GM18498 (cell line): ENCODE data around the gene SGCE.
"Not testable (repeated sequence)": the region's sequence is repeated elsewhere in the genome, so short reads cannot be mapped to it uniquely, and the experiment has no call there.

Experiments used
- ATAC-seq: cut with Tn5 transposase; IDR thresholded peaks from one replicate; pipeline ENCODE4 v1.9.1; 2021; ENCODE audit warnings: mild to moderate bottlenecking, moderate library complexity; ENCODE audit not compliant: unreplicated experiment

SGCE gene

GRCh38 chr7:94655848-94656657 lies at the start of gene SGCE:
SGCE (minus strand) TSS chr7:94656133; CDS start chr7:94656098, 35 bp downstream.
- peak; percentile 15 for ATAC-seq

GRCh38 chr7:94705155-94706021 lies 49.5 kb upstream of the SGCE start:
- ATAC-seq: not testable (repeated sequence)

GRCh38 chr7:94701555-94701973 lies 45.6 kb upstream of the SGCE start:
- ATAC-seq: no peak

- no peak for ATAC-seq
Measured at GRCh38 chr7:94700926-94701554, 45.1 kb upstream of the SGCE start.

- ATAC-seq: no peak
Measured at GRCh38 chr7:94698275-94698674, 42.3 kb upstream of the SGCE start.

- no peak for ATAC-seq
Measured at GRCh38 chr7:94697035-94697974, 41.4 kb upstream of the SGCE start.

GRCh38 chr7:94687810-94688209 lies 31.9 kb upstream of the SGCE start:
- no peak for ATAC-seq

- no peak for ATAC-seq
Measured at GRCh38 chr7:94687076-94687475, 31.1 kb upstream of the SGCE start.

GRCh38 chr7:94683066-94683465 lies 27.1 kb upstream of the SGCE start:
- ATAC-seq: no peak

GRCh38 chr7:94679358-94679757 lies 23.4 kb upstream of the SGCE start:
- ATAC-seq: no peak

GRCh38 chr7:94676431-94676830 lies 20.5 kb upstream of the SGCE start:
- no peak for ATAC-seq

GRCh38 chr7:94675356-94675755 lies 19.4 kb upstream of the SGCE start:
- no peak for ATAC-seq

GRCh38 chr7:94671444-94672235 lies 15.7 kb upstream of the SGCE start:
- no peak for ATAC-seq

- ATAC-seq: no peak
Measured at GRCh38 chr7:94669773-94670495, 14.0 kb upstream of the SGCE start.

- ATAC-seq: no peak
Measured at GRCh38 chr7:94666879-94667587, 11.1 kb upstream of the SGCE start.

- ATAC-seq: no peak
Measured at GRCh38 chr7:94665426-94665825, 9.5 kb upstream of the SGCE start.

- no peak for ATAC-seq
Measured at GRCh38 chr7:94664023-94664422, 8.1 kb upstream of the SGCE start.

- no peak for ATAC-seq
Measured at GRCh38 chr7:94662548-94662947, 6.6 kb upstream of the SGCE start.
